Measurements from ENCODE around the gene URM1.

URM1 gene

GRCh38 chr9:128408963-128409431, 37.8 kb downstream of the URM1 start:
- no peak overlapping the region for H3K27ac ChIP-seq (ENCODE audit: low read length)
- no peaks in the 10 kb centered on the region for H4K20me1 ChIP-seq (ENCODE audit: insufficient read depth, low read length)
- H3K9me3 ChIP-seq (replicated peaks; ENCODE audit: insufficient read depth, low read length), result no peaks in the 10 kb centered on the region
- H3K4me3 ChIP-seq (ENCODE audit: low read length), result no peak overlapping the region
- no peaks in the 10 kb centered on the region for H3K79me2 ChIP-seq (ENCODE audit: low read length)
- no peaks in the 10 kb centered on the region for H3K9me2 ChIP-seq (replicated peaks; ENCODE audit: insufficient read depth, low read length)
- no peak for DNase-seq
- H3K27me3 ChIP-seq (replicated peaks; ENCODE audit: insufficient read depth, low read length), result peaks cover 10% of the 10 kb centered on the region
- no peaks in the 10 kb centered on the region for H3K36me3 ChIP-seq (replicated peaks; ENCODE audit: insufficient read depth, low read length)
- no peaks in the 10 kb centered on the region; the same call in 1 of the 2 replicates for H3K4me1 ChIP-seq (ENCODE audit: low read length)
- H3K4me2 ChIP-seq (ENCODE audit: low read depth, low read length), result no peak overlapping the region
- no peaks in the 10 kb centered on the region for H3F3A ChIP-seq (ENCODE audit: insufficient read depth, low read length)
- no peak overlapping the region for H3K9ac ChIP-seq (ENCODE audit: low read length)
- TF ChIP-seq EZH2phosphoT487 (IDR thresholded peaks at IDR 0.05; ENCODE audit: low read length) (no peak), CTCF (IDR thresholded peaks at IDR 0.05; ENCODE audit: low read length) (no peak), EZH2 (optimal IDR thresholded peaks at IDR 0.05; ENCODE audit: low read depth, low read length) (no peak)
- no peak overlapping the region for H2AFZ ChIP-seq (ENCODE audit: low read length)

GRCh38 chr9:128409450-128409849, 38.3 kb downstream of the URM1 start:
- Histone ChIP-seq H3K4me3 (ENCODE audit: low read length) (no peak overlapping the region), H3K4me1 (ENCODE audit: low read length) (no peaks in the 10 kb centered on the region; the same call in 1 of the 2 replicates), H3K27me3 (replicated peaks; ENCODE audit: insufficient read depth, low read length) (peaks cover 10% of the 10 kb centered on the region), H3K9me3 (replicated peaks; ENCODE audit: insufficient read depth, low read length) (no peaks in the 10 kb centered on the region), H3K36me3 (replicated peaks; ENCODE audit: insufficient read depth, low read length) (no peaks in the 10 kb centered on the region), H3F3A (ENCODE audit: insufficient read depth, low read length) (no peaks in the 10 kb centered on the region), H3K9me2 (replicated peaks; ENCODE audit: insufficient read depth, low read length) (no peaks in the 10 kb centered on the region), H4K20me1 (ENCODE audit: insufficient read depth, low read length) (no peaks in the 10 kb centered on the region), H2AFZ (ENCODE audit: low read length) (no peak overlapping the region), H3K9ac (ENCODE audit: low read length) (no peak overlapping the region), H3K4me2 (ENCODE audit: low read depth, low read length) (no peak overlapping the region), H3K79me2 (ENCODE audit: low read length) (no peaks in the 10 kb centered on the region), H3K27ac (ENCODE audit: low read length) (no peak overlapping the region)
- no peak for TF ChIP-seq CTCF (IDR thresholded peaks at IDR 0.05; ENCODE audit: low read length)
- no peak for TF ChIP-seq EZH2 (optimal IDR thresholded peaks at IDR 0.05; ENCODE audit: low read depth, low read length)
- no peak for TF ChIP-seq EZH2phosphoT487 (IDR thresholded peaks at IDR 0.05; ENCODE audit: low read length)
- DNase-seq, result no peak

- H3K4me1 ChIP-seq (ENCODE audit: low read length), result no peaks in the 10 kb centered on the region; the same call in 1 of the 2 replicates
- no peaks in the 10 kb centered on the region for H3K9me3 ChIP-seq (replicated peaks; ENCODE audit: insufficient read depth, low read length)
- no peaks in the 10 kb centered on the region for H3K9me2 ChIP-seq (replicated peaks; ENCODE audit: insufficient read depth, low read length)
- no peak for TF ChIP-seq EZH2phosphoT487 (IDR thresholded peaks at IDR 0.05; ENCODE audit: low read length)
- TF ChIP-seq CTCF (IDR thresholded peaks at IDR 0.05; ENCODE audit: low read length), result peak; percentile 18; the same call in 1 of the 2 replicates
- H3K27ac ChIP-seq (ENCODE audit: low read length), result no peak overlapping the region
- H3K4me2 ChIP-seq (ENCODE audit: low read depth, low read length), result no peak overlapping the region
- peaks cover 10% of the 10 kb centered on the region for H3K27me3 ChIP-seq (replicated peaks; ENCODE audit: insufficient read depth, low read length)
- no peak for DNase-seq
- no peak overlapping the region for H3K4me3 ChIP-seq (ENCODE audit: low read length)
- H3K79me2 ChIP-seq (ENCODE audit: low read length), result no peaks in the 10 kb centered on the region
- no peak overlapping the region for H3K9ac ChIP-seq (ENCODE audit: low read length)
- H2AFZ ChIP-seq (ENCODE audit: low read length), result no peak overlapping the region
- no peaks in the 10 kb centered on the region for H4K20me1 ChIP-seq (ENCODE audit: insufficient read depth, low read length)
- H3K36me3 ChIP-seq (replicated peaks; ENCODE audit: insufficient read depth, low read length), result no peaks in the 10 kb centered on the region
- H3F3A ChIP-seq (ENCODE audit: insufficient read depth, low read length), result no peaks in the 10 kb centered on the region
These were observed 38.8 kb downstream of the URM1 start for GRCh38 chr9:128409978-128410377.
